AG04449 (cell line): ENCODE measurements around the gene SEC14L1.

ENCODE experiments used
- CTCF ChIA-PET: fragments of 350-600 bp; formaldehyde crosslinking; extraction: SDS; loops from one replicate; lab custom pipeline; 2021; ENCODE audit warnings: antibody characterized with exemption; lab: Yijun Ruan, JAX
- POLR2A ChIA-PET: fragments of 400-600, 350-600 bp; formaldehyde crosslinking; extraction: SDS; loops from one replicate; lab custom pipeline; 2020; ENCODE audit warnings: antibody characterized with exemption, inconsistent platforms; lab: Yijun Ruan, JAX
- DNase-seq: peaks from one replicate; pipeline ENCODE4 v3.0.0-alpha.2; 2010; ENCODE audit warnings: low read depth, low spot score
- H3K4me3 ChIP-seq: 2 replicates; pipeline ENCODE4 v1.5.1; 2011; ENCODE audit warnings: low read depth, mild to moderate bottlenecking, control low read depth, low read length
- CTCF ChIP-seq: IDR thresholded peaks from one replicate; pipeline ENCODE4 v1.5.1; 2011; ENCODE audit warnings: mild to moderate bottlenecking, moderate library complexity, low read length, control low read depth, inconsistent platforms; ENCODE audit not compliant: insufficient read depth; ENCODE audit errors: missing control alignments

SEC14L1 gene

DNA sequence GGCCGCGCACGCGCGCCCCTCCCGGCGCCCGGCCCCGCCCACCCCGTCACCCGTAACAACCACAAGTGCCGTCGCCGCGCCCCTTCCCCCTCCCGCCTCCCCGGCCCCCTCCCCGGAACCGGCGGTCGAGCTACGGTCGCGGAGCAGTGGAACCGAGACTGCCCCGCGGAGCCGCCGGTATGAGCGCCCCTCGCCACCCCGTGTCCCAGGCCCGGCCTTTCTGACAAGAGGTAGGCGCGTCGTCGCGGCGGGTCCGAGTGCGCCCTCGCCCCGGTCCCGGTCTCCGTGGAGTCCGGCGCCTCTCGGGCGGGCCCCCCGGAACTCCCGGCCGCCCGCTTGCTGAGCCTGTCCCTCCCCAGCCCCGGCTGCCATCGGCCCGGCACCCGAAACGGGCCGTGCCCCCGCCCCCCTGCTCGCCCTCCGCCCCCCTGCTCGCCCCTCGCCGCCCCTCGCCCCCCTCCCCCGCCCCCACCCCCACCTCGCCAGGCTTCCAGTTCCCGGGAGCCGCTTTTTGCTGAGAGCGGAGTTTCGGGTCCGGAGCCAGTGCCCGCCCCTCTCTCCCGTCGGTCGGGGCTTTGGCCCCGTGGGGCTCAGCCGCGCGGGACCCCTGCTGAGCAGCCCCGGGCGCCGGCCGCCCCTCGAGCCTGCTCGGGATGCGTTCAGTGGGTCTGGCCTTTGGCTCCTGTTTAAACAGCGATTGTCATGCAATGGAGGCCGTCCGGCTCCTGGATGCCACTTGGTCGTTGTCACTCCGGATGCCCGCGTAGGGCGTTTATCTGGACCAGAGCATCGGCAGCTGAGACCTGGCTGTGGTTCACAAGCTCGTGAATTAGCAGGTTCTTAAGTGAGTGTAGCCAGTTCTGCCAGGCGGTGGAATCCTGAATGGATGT is at the start of gene SEC14L1:
Gene SEC14L1, plus strand, starts transcription at position 92 of the 890 bp plus-strand sequence. CDS start 2,628 bp downstream, outside the sequence.
- no peak for TF ChIP-seq CTCF
- ChIA-PET CTCF (interaction anchor here (0.7 to 2.6 kb wide), 6 partner anchors 12 to 106 kb away, joined by 3 to 9 read pairs (median 4); no protein-coding TSS in a partner anchor), POLR2A (interaction anchor here (0.6 to 1.4 kb wide), 7 partner anchors 10 to 80 kb away, joined by 3 to 5 read pairs (median 3); no protein-coding TSS in a partner anchor)
- peak within 1 kb of the TSS; percentile 73 for H3K4me3 ChIP-seq
- DNase-seq, result no peak

DNA sequence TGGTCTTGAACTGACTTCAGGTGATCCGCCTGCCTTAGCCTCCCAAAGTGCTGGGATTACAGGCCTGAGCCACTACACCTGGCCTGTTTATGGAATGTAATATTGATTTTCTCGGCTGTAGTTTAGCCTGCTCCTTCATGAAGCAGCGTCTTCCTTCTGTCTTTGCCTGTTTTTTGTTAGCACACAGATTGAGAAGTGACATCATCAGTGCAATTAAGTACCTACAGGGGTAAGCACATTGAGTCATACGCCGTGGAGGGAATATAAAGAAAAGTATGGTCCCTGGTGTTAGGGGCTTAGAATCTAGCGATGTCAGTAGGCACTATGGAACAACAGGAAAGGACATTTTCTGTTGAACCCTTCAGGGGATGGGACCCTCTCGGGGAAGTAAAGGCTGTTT is 48.7 kb upstream of the SEC14L1 start:
- ChIA-PET CTCF (interaction anchor here (1.2 kb wide), 1 partner anchor 114 kb away, joined by 5 read pairs; no protein-coding TSS in a partner anchor), POLR2A (no interaction called here)
- DNase-seq, result no peak
- no peak overlapping the region for H3K4me3 ChIP-seq
- no peak for TF ChIP-seq CTCF

DNA sequence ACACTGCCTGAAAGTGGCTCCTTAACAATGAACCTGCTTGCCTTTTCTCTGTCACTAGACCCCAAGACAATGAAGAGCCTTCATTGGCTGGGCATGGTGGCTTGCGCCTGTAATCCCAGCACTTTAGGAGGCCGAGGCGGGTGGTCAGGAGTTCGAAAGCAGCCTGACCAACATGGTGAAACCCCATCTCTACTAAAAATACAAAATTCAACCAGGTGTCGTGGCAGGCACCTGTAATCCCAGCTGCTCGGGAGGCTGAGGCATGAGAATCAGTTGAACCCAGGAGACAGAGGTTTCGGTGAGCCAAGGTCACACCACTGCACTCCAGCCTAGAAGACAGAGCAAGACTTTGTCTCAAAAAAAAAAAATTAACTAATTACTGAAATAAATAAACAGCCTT is 45.3 kb upstream of the SEC14L1 start:
- H3K4me3 ChIP-seq, result no peak overlapping the region
- no peak for TF ChIP-seq CTCF
- CTCF ChIA-PET, result interaction anchor here (0.8 to 4.8 kb wide), 9 partner anchors 8 to 158 kb away, joined by 3 to 46 read pairs (median 3); no protein-coding TSS in a partner anchor

GRCh38 chr17:77096570-77097214 is 44.1 kb upstream of the SEC14L1 start:
- no peak overlapping the region for H3K4me3 ChIP-seq
- peak; percentile 64 for TF ChIP-seq CTCF
- ChIA-PET POLR2A (no interaction called here), CTCF (interaction anchor here (0.6 to 4.8 kb wide), 5 partner anchors 9 to 157 kb away, joined by 3 to 46 read pairs (median 4); no protein-coding TSS in a partner anchor)
- DNase-seq, result no peak

More for the DNA sequence above, 45.3 kb upstream of the SEC14L1 start:
- POLR2A ChIA-PET, result interaction anchor here (0.6 kb wide), 1 partner anchor 113 kb away, joined by 5 read pairs; no protein-coding TSS in a partner anchor
- no peak for DNase-seq

GRCh38 chr17:77097631-77098180 is 43.1 kb upstream of the SEC14L1 start:
- ChIA-PET POLR2A (interaction anchor here (0.6 to 1.6 kb wide), 2 partner anchors 9 to 146 kb away, joined by 3 to 5 read pairs; no protein-coding TSS in a partner anchor), CTCF (interaction anchor here (0.9 to 4.8 kb wide), 6 partner anchors 7 to 151 kb away, joined by 3 to 46 read pairs (median 6); no protein-coding TSS in a partner anchor)
- no peak overlapping the region for H3K4me3 ChIP-seq
- TF ChIP-seq CTCF, result no peak
- DNase-seq, result no peak
